Measurements from ENCODE around the gene TMEM151B. TPM values are rescaled to one million over a fixed set of nuclear protein-coding genes. Genes with fewer than 3 reads are reported as not detected.
"Not testable (repeated sequence)": the region's sequence is repeated elsewhere in the genome, so short reads cannot be mapped to it uniquely, and the experiment has no call there.

The TMEM151B gene
- total RNA-seq, 1 experiment from 2014 or later, result 0.37 TPM

DNA sequence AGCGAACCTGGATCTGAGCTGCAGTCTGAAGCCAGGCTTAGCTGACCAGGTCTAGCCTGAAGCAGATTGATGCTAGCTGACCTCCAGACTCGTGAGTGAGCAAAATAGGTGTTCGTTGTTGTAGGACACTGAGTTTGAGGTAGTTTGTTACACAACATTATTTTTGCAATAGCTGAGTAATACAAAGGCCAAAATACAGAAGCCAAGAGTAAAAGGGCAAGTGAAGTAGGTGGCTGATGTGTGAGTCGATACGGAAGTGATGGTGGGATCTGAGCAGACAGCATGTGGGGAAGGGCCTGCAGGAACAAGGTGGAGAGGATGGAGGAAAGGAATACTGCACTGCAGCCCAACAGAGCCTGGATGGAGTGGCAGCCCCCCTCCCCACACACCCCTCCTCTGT, 63.7 kb downstream of the TMEM151B start:
- DNase-seq (ENCODE audit: low spot score), result no peak

DNA sequence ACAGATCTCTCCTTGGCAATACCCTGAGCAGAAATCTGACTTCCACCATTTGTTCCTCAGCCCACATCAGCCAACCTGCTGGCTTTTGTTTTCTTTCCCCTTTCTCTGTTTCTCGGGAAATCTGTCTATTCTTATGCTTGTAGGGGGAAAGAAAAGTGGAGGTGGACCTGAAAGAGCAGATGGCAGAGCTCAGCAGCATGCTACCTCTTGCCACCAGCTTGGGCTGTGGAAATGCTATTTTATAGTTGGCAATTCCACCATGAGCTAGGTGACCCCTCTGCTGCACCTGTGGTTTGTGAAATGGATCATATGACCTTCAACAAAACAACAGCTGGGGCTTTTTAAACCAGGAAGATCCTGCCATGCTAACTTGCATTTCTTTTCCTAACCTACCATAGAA, 65.4 kb downstream of the TMEM151B start:
- no peak for DNase-seq (ENCODE audit: low spot score)

DNA sequence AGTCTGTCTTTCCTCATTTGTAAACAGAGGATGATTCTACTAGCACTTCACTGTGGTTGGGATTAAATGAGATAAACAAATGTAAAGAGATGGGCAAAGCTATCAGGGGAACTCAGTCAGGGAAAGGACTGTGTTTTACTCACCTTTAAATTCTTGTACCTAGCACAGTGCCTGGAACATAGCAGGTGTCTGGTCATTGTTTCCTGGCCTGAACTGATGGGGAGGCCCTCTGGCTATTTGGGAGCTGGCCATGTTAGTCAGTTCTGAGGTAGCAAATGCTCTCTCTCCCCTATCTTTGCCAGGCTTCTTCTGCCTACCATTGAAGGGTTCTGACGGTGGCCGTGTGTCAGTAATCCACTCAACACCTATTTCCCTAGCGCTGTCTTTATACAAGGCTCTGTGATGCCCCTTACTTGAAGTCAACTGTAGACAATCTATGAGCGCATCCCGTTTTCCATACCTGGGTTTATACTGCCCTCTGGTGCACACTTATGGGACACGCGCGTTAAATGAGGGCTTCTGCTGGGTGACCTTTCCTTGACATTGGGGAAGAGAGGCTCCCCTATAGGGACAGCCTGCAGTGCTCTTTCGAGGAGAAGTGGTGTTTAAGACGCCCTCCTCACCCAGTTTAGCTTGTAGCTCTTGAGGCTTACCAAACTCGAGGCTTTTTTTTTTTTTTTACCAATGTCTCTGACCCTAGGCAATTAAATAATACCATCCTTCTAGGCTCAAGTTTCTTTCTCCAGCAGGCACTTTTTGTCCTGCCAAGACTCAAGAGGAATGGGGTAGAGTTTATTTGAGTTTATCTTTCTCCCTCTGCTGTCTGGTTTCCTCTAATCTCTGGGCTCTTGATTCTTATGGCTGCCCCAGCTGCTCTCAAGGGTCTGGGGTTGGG, 68.2 kb downstream of the TMEM151B start:
- DNase-seq (ENCODE audit: low spot score), result peak; percentile 66

DNA sequence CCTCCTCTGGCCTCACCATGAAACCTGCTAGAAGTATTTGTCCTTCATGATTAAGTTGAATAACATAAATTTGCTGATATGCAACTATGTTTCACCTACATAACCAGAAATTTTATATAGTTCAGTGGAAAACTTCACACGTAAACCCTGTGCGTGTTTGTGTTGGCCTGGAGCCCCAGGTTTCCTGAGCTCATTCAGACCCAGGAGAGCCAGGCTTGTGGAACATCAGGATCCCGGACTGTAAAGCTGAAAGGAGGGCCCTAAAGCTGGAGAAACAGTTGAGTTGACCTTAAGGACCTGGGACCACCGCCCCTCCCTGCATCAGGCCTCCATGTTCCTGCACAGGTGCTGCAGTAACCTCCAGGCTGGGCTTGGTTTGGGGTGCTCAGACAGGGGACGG, 69.1 kb downstream of the TMEM151B start:
- DNase-seq (ENCODE audit: low spot score), result no peak

DNA sequence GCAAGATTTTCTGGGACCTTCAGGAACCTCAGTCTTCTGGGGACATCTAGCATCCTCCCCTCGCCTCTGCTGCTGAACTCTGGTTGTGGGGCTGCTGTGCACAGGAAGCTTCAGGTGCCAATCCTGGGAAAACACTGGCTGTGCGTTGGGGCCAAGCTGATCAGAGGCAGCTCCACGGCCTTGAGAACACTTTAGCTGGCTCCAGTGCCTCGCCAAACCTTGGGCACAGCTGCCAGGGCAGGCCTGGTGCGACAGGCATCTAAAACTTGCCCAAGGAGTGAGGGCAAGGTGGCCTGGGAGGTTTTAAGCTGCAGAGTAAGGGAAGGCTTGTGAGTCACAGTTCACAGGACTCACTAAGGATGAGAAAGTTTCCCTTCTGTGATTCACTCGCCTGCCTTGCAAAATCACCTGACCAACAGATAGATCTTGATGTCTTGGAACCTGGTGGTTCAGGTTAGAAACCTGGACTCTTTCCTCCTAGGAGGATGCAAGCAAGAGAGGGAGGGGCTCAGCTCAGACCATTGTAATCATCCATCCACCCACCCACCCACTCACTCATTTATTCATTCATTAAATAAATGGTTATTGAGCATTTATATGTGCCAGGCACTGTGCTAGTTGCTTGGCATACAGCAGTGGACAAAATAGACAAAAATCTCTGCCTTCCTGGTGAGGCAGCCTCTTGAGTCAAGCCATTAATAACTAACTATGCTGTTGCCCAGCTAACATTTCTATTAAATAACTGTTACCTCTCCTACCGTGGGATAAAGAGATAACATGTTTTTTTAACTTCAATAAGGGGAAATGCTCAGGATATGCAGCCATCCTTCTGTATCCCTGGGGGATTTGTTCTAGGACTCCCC, 69.7 kb downstream of the TMEM151B start:
- DNase-seq (ENCODE audit: low spot score), result no peak

DNA sequence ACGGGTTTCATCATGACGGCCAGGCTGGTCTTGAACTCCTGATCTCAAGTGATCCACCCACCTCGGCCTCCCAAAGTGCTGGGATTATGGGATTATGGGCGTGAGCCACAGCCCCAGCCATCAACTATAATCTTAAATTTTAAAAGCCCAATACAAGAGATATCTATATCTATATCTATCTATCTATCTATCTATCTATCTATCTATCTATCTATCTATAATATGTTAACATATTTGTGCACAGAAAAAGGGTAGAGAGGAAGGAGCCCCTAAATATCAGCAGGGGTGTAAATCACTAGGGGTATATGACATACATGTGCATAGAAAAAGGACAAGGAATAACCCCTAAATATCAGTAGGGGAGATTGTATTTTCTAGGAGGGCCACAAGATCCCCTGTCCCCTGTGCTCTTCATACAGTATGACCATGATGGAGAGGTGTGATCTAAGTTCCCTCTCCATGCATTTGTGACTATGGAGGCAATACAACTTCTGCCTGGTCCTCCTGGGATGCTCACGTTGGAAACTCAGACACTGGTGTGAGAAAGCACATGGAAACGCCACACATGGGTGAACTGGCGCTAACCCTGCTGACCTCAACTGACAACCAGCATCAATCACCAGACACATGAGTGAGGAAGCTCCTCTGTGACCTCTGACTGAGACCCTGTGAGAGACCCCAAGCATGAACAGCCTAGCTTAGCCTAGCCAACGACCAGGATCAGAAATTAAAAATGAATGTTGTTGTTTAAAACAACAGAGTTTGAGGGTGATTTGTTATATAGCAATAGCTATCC, 71.0 kb downstream of the TMEM151B start:
- no peak for DNase-seq (ENCODE audit: low spot score)

DNA sequence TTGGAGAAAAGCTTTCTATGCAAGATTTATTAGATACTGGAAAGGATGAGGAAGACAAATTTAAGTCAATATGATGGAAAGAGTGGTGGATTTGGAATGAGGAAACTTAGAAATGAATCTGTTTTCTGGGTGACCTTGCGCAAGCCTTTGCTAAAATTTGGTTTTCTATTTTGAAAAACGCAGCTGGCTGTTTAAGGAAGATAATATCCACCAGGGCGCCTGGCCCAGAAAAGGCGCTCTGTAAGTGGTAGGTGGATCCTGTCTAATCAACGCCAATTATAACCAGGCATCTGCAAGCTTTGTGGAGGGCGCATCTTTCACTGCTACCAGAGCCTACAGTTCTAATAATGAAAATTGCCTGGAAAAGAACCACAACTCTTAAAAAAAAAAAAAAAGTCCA, 71.8 kb downstream of the TMEM151B start:
- DNase-seq (ENCODE audit: low spot score), result no peak

DNA sequence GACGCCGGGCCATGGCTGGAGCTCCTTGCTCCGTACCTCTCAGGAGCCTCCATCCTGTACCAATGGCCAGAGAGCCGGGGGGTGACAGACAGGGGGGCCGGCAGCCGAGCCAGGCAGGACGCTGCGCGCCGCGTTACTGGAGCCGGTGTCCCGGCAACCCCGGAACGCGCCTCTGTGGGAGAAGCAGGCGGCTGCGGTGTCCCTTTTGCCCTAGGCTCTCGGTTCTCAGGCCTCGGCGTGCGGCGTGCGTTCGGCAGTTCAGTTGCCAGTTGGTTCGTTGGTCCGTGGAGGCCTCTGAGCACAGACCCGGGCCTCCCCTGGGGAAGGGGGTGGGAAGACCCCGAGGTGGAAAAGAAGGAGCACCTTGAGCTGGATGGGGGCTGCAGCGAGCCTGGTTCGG, 72.2 kb downstream of the TMEM151B start, which contains the start of gene SPATS1:
Gene SPATS1, plus strand, starts transcription at position 162 of the 400 bp plus-strand sequence. CDS start 446 bp downstream, outside the sequence.
- DNase-seq (ENCODE audit: low spot score), result no peak

DNA sequence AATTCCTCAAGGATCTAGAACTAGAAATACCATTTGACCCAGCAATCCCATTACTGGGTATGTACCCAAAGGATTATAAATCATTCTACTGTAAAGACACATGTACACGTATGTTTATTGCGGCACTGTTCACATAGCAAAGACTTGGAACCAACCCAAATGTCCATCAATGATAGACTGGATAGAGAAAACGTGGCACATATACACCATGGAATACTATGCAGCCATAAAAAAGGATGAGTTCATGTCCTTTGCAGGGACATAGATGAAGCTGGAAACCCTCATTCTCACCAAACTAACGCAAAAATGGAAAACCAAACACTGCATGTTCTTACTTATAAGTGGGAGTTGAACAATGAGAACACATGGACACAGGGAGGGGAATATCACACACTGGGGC, 76.6 kb downstream of the TMEM151B start:
- DNase-seq (ENCODE audit: low spot score), result not testable (repeated sequence)

DNA sequence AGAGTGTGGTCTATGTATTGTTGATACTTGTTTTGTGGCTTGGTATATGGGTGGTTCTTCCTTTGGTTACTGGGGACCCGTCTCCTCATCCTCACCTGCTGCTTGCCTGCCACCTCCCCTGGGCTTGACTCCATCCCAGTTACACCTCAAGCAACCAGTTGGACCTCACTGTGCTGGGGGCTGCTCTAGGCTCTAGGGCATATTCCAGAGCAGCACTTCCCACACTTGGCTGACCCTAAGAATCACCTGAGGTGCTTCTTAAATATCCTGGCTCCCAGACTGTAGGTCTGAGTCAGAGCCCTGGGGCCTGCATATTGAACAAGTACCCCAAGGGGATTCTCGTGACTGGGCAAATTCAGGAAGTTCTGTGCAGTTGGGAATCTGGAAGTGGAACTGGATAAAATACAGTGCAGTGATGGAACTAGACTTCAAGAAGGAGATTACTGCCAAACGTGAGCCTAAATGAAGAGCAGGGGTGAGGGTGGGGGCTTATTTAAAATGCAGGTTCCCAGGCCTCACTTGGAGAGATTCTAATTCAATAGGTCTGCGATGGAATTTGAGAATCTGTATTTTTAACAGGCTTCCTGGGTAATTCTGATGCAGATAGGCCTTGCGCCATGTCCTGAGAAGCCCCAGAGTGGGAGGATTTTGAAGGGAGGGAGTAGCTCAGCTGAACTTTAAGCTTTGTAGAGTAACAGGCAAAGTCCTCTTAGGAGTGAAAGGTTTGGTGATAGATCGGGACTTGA, 79.8 kb downstream of the TMEM151B start:
- no peak for DNase-seq (ENCODE audit: low spot score)

DNA sequence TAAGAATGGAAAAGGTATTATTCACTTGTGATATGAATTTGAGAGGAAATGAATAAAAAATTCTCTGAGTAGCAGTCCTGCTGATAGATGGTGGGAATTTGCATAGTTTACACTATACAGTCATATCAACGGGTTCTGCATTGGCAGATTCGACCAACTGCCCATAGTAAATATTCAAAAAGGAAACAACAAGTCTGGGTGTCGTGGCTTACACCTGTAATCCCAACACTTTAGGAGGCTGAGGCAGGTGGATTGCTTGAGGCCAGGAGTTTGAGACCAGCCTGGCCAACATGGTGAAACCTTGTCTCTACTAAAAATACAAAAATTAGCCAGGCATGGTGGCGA, 80.4 kb downstream of the TMEM151B start:
- not testable (repeated sequence) for DNase-seq (ENCODE audit: low spot score)

DNA sequence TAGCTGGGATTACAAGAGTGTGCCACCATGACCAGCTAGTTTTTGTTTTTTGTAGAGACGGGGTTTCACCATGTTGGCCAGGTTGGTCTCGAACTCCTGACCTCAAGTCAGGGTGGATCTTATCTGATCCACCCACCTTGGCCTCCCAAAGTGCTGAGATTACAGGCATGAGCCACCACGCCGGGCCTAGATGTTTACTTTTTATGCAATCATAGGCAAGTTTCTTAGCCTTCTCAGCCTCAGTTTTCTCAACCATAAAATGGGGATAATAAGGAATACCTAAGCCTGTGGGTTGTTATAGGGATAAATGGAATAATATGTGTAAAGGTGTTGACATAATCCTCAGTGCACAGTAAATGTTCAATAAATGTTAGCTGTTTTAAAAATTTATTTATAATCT, 82.0 kb downstream of the TMEM151B start:
- DNase-seq (ENCODE audit: low spot score), result no peak

DNA sequence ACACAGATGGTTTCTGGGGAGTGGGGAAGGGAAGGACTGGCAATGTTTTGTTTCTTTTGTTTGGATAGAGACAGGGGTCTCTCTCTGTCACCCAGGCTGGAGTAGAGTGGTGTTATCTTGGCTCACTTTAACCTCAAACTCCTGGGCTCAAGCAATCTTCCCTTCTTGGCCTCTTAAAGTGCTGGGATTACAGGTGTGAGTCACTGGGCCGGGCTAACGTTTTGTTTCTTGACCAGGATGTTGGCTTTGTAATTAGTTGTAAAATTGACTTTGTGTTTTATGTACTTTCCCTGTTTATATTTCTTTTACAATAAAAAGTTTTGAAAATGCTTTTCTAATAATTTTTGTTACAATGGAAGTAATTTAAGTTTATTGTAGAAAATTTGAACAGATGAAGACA, 83.1 kb downstream of the TMEM151B start:
- no peak for DNase-seq (ENCODE audit: low spot score)

DNA sequence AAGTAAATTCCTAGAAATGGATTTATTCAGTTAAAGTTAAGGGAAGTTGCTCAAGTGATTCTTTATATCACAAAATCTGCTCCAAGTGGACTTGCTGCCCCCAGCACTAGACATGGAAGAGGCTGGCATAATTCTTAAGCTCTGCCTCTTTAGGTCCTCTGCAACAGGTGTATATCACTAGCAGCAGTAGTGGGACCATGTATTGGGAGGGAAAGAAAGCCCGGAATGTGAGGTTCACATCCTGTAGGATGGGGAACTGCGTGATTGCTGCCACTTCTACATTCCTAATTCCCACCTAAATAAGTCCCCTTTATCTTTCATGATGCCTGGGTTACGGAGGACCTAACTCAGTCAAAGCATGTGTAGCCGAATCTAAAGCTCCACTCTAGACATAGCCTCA, 85.4 kb downstream of the TMEM151B start:
- DNase-seq (ENCODE audit: low spot score), result no peak

DNA sequence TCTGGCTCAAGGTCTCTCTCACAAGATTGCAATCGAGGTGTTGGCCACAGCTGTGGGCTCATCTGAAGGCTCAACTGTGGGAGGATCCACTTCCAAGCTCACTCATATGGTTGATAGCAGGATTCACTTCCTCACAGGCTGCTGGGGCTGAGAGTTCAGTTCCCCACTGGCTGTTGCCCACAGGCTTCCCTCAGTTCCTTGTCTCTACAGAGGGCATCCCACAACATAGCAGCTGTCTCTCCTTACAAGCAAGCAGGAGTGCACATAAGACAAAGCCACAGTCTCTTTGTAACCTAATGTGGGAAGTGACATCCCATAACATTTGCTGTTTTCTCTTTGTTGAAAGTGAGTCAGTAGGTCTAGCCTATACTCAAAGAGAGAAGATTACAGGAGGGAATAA, 86.2 kb downstream of the TMEM151B start:
- DNase-seq (ENCODE audit: low spot score), result no peak

Other genes starting within 250 kb of the TMEM151B start
- gene MRPL14, start 143.0 kb upstream of the TMEM151B start, total RNA-seq (2014; rRNA removed; shearing (Covaris generic)), result 136 and 145 TPM in 2 replicates
- 15.8 and 28.6 TPM in 2 replicates for gene TMEM63B, start 142.9 kb upstream of the TMEM151B start, total RNA-seq (2014; rRNA removed; shearing (Covaris generic))
- not detected in 2 replicates for gene CAPN11, start 111.6 kb upstream of the TMEM151B start, total RNA-seq (2014; rRNA removed; shearing (Covaris generic))
- gene MYMX, start 53.5 kb upstream of the TMEM151B start, total RNA-seq (2014; rRNA removed; shearing (Covaris generic)), result not detected in 2 replicates
- gene SLC29A1, start 46.9 kb upstream of the TMEM151B start, total RNA-seq (2014; rRNA removed; shearing (Covaris generic)), result 17.3 and 33.8 TPM in 2 replicates
- gene HSP90AB1, start 23.3 kb upstream of the TMEM151B start, total RNA-seq (2014; rRNA removed; shearing (Covaris generic)), result 2,045 and 2,316 TPM in 2 replicates
- gene SLC35B2, start 12.9 kb upstream of the TMEM151B start, total RNA-seq (2014; rRNA removed; shearing (Covaris generic)), result 177 and 195 TPM in 2 replicates
- gene NFKBIE, start 4.9 kb upstream of the TMEM151B start, total RNA-seq (2014; rRNA removed; shearing (Covaris generic)), result 11.2 and 12.4 TPM in 2 replicates
- 9.5 and 14.0 TPM in 2 replicates for gene AARS2, start 42.9 kb downstream of the TMEM151B start, total RNA-seq (2014; rRNA removed; shearing (Covaris generic))
- not detected in 2 replicates for gene SPATS1, start 72.2 kb downstream of the TMEM151B start, total RNA-seq (2014; rRNA removed; shearing (Covaris generic))
- 29.0 and 34.7 TPM in 2 replicates for gene CDC5L, start 117.3 kb downstream of the TMEM151B start, total RNA-seq (2014; rRNA removed; shearing (Covaris generic))